H9 (cell line): ENCODE results near the gene DHPS. TPM values are rescaled to one million over a fixed set of nuclear protein-coding genes. Genes with fewer than 3 reads are reported as not detected.

Experiments used
- DNase-seq: peaks from one replicate; pipeline ENCODE4 v3.0.0-alpha.2; 2017
- H2AFZ ChIP-seq: one replicate; pipeline ENCODE4 v1.6.1; 2013; ENCODE audit warnings: mild to moderate bottlenecking, low read length, control low read depth, moderate library complexity
- H2AK5ac ChIP-seq: 2 replicates; pipeline ENCODE4 v1.6.1; 2013; ENCODE audit warnings: low read length, control low read depth, mixed read lengths; ENCODE audit not compliant: insufficient read length
- H2BK120ac ChIP-seq: one replicate; pipeline ENCODE4 v1.6.1; 2013; ENCODE audit warnings: low read depth, mild to moderate bottlenecking, low read length, control low read depth, inconsistent platforms; ENCODE audit not compliant: poor library complexity, severe bottlenecking
- H2BK12ac ChIP-seq: 2 replicates; pipeline ENCODE4 v1.6.1; 2013; ENCODE audit warnings: low read length, control low read depth, mixed read lengths, low read depth; ENCODE audit not compliant: insufficient read length
- H2BK15ac ChIP-seq: 2 replicates; pipeline ENCODE4 v1.6.1; 2013; ENCODE audit warnings: low read depth, low read length, control low read depth
- H2BK20ac ChIP-seq: one replicate; pipeline ENCODE4 v1.6.1; 2013; ENCODE audit warnings: low read depth, mild to moderate bottlenecking, low read length, control low read depth, inconsistent platforms; ENCODE audit not compliant: poor library complexity, severe bottlenecking
- H2BK5ac ChIP-seq: 2 replicates; pipeline ENCODE4 v1.6.1; 2013; ENCODE audit warnings: low read length, control low read depth, mixed read lengths; ENCODE audit not compliant: insufficient read length
- H3K14ac ChIP-seq: 2 replicates; pipeline ENCODE4 v1.6.1; 2013; ENCODE audit warnings: low read length, control low read depth; ENCODE audit not compliant: insufficient read depth
- H3K18ac ChIP-seq: 2 replicates; pipeline ENCODE4 v1.6.1; 2013; ENCODE audit warnings: low read depth, mild to moderate bottlenecking, mixed read lengths, low read length, control low read depth; ENCODE audit not compliant: insufficient read length
- H3K23ac ChIP-seq: 2 replicates; pipeline ENCODE4 v1.6.1; 2013; ENCODE audit warnings: low read length, control low read depth, mixed read lengths, low read depth; ENCODE audit not compliant: insufficient read length
- H3K23me2 ChIP-seq: 2 replicates; pipeline ENCODE4 v1.6.1; 2013; ENCODE audit warnings: low read depth, mild to moderate bottlenecking, mixed read lengths, low read length, control low read depth; ENCODE audit not compliant: insufficient read length, poor library complexity, severe bottlenecking
- H3K27ac ChIP-seq: 2 replicates; pipeline ENCODE4 v1.5.1; 2013; ENCODE audit warnings: low read length, control low read depth, mixed read lengths, low read depth; ENCODE audit not compliant: insufficient read length
- H3K27me3 ChIP-seq: 2 replicates; pipeline ENCODE4 v1.6.1; 2013; ENCODE audit warnings: low read length, control low read depth, inconsistent platforms; ENCODE audit not compliant: insufficient read depth
- H3K4ac ChIP-seq: 2 replicates; pipeline ENCODE4 v1.6.1; 2013; ENCODE audit warnings: low read depth, mild to moderate bottlenecking, control low read depth, inconsistent platforms, low read length, moderate library complexity
- H3K4me1 ChIP-seq: 2 replicates; pipeline ENCODE4 v1.6.1; 2013; ENCODE audit warnings: low read length, control low read depth, inconsistent platforms; ENCODE audit not compliant: insufficient read depth
- H3K4me2 ChIP-seq: 2 replicates; pipeline ENCODE4 v1.6.1; 2013; ENCODE audit warnings: low read length, control low read depth, mixed read lengths; ENCODE audit not compliant: insufficient read length, insufficient read depth
- H3K56ac ChIP-seq: 2 replicates; pipeline ENCODE4 v1.6.1; 2013; ENCODE audit warnings: low read depth, mild to moderate bottlenecking, mixed read lengths, low read length, control low read depth; ENCODE audit not compliant: insufficient read length
- H3K79me1 ChIP-seq: 2 replicates; pipeline ENCODE4 v1.6.1; 2013; ENCODE audit warnings: low read depth, mild to moderate bottlenecking, moderate library complexity, low read length, control low read depth, inconsistent platforms; ENCODE audit not compliant: insufficient read depth, poor library complexity, severe bottlenecking
- H3K79me2 ChIP-seq: 2 replicates; pipeline ENCODE4 v1.6.1; 2013; ENCODE audit warnings: low read length, control low read depth, inconsistent platforms; ENCODE audit not compliant: insufficient read depth
- H3K9ac ChIP-seq: 2 replicates; pipeline ENCODE4 v1.6.1; 2013; ENCODE audit warnings: low read length, control low read depth, mixed read lengths; ENCODE audit not compliant: insufficient read length; ENCODE audit errors: extremely low read depth
- H3K9me3 ChIP-seq: one replicate; pipeline ENCODE4 v1.6.1; 2013; ENCODE audit warnings: low read depth, low read length, inconsistent platforms; ENCODE audit not compliant: control insufficient read depth
- H3T11ph ChIP-seq: one replicate; pipeline ENCODE4 v1.6.1; 2013; ENCODE audit warnings: mild to moderate bottlenecking, low read length, control low read depth, inconsistent platforms
- H4K20me1 ChIP-seq: one replicate; pipeline ENCODE4 v1.6.1; 2013; ENCODE audit not compliant: control insufficient read depth, insufficient read length, insufficient read depth
- H4K5ac ChIP-seq: 2 replicates; pipeline ENCODE4 v1.6.1; 2013; ENCODE audit warnings: low read depth, mild to moderate bottlenecking, mixed read lengths, low read length, control low read depth; ENCODE audit not compliant: insufficient read length
- H4K8ac ChIP-seq: replicated peaks from 2 replicates; pipeline ENCODE4 v1.6.1; 2013; ENCODE audit warnings: low read length, control low read depth, mixed read lengths, low read depth; ENCODE audit not compliant: insufficient read length
- H4K91ac ChIP-seq: 2 replicates; pipeline ENCODE4 v1.6.1; 2013; ENCODE audit warnings: low read depth, mild to moderate bottlenecking, moderate library complexity, mixed read lengths, low read length, control low read depth; ENCODE audit not compliant: insufficient read length
- H3K27ac Mint-ChIP-seq, 3 experiments: 2 replicates in 2 of 3; 3 replicates in 1 of 3; pipeline ENCODE4 v1.8.0; 2020 to 2021; ENCODE audit warnings: mixed read lengths in 3 of 3, mild to moderate bottlenecking in 1 of 3, moderate library complexity in 1 of 3
- H3K27me3 Mint-ChIP-seq: 2 replicates; pipeline ENCODE4 v1.8.0; 2021; ENCODE audit warnings: low read depth, mild to moderate bottlenecking, moderate library complexity, mixed read lengths
- H3K36me3 Mint-ChIP-seq, 3 experiments: 2 replicates in 2 of 3; 3 replicates in 1 of 3; pipeline ENCODE4 v1.8.0; 2020 to 2021; ENCODE audit warnings: low read depth in 3 of 3, mixed read lengths in 3 of 3; ENCODE audit not compliant: insufficient read depth in 1 of 3
- H3K4me1 Mint-ChIP-seq, 2 experiments: 2 replicates each; pipeline ENCODE4 v1.8.0; 2020; ENCODE audit warnings: mixed read lengths in 2 of 2
- H3K4me3 Mint-ChIP-seq, 2 experiments: 2 replicates in 1 of 2; 3 replicates in 1 of 2; pipeline ENCODE4 v1.8.0; 2020 to 2021; ENCODE audit warnings: mild to moderate bottlenecking in 2 of 2, mixed read lengths in 2 of 2, moderate library complexity in 1 of 2
- H3K9me3 Mint-ChIP-seq, 2 experiments: 2 replicates in 1 of 2; 3 replicates in 1 of 2; pipeline ENCODE4 v1.8.0; 2020; ENCODE audit warnings: mild to moderate bottlenecking in 2 of 2, mixed read lengths in 2 of 2, moderate library complexity in 1 of 2
- WGBS: extraction: QIAGEN DNeasy Blood & Tissue Kit; methylation state at CpG from one replicate; pipeline ENCODE4 v1.1.7; 2013; ENCODE audit warnings: missing lambda C conversion rate, low lambda C conversion rate, mixed read lengths; ENCODE audit not compliant: insufficient read length; ENCODE audit errors: extremely low coverage; 5-methylcytosine and 5-hydroxymethylcytosine counted together
- total RNA-seq: library from RNA; stranded (reverse); gene quantifications from 2 replicates; pipeline ENCODE4 v1.2.1, GENCODE V29; 2021
- TF ChIP-seq, protein P1 (sequence below): fragments of 200-600 bp; sonication (generic); conservative IDR thresholded peaks from 3 replicates; pipeline ENCODE4 v1.8.0; 2021; ENCODE audit warnings: antibody characterized with exemption, mild to moderate bottlenecking

The DHPS gene
- total RNA-seq, 1 experiment from 2014 or later, result 94.9 TPM

- TF ChIP-seq, protein P1, sequence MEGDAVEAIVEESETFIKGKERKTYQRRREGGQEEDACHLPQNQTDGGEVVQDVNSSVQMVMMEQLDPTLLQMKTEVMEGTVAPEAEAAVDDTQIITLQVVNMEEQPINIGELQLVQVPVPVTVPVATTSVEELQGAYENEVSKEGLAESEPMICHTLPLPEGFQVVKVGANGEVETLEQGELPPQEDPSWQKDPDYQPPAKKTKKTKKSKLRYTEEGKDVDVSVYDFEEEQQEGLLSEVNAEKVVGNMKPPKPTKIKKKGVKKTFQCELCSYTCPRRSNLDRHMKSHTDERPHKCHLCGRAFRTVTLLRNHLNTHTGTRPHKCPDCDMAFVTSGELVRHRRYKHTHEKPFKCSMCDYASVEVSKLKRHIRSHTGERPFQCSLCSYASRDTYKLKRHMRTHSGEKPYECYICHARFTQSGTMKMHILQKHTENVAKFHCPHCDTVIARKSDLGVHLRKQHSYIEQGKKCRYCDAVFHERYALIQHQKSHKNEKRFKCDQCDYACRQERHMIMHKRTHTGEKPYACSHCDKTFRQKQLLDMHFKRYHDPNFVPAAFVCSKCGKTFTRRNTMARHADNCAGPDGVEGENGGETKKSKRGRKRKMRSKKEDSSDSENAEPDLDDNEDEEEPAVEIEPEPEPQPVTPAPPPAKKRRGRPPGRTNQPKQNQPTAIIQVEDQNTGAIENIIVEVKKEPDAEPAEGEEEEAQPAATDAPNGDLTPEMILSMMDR, result no peak
These were observed 40.2 kb downstream of the DHPS start for GRCh38 chr19:12641456-12641855.

More at GRCh38 chr19:12641456-12641855, 40.2 kb downstream of the DHPS start:
- Histone ChIP-seq H3K79me1 (no peaks in the 10 kb centered on the region), H4K20me1 (no peaks in the 10 kb centered on the region), H4K8ac (no peak overlapping the region), H2BK20ac (no peak overlapping the region), H4K5ac (no peak overlapping the region), H3K4me1 (no peaks in the 10 kb centered on the region), H3K27me3 (no peaks in the 10 kb centered on the region), H4K91ac (no peak overlapping the region), H3K23me2 (peaks cover 4% of the 10 kb centered on the region), H2BK120ac (no peak overlapping the region), H3K4ac (no peak overlapping the region), H3K18ac (no peak overlapping the region), H3K79me2 (no peaks in the 10 kb centered on the region), H2AFZ (no peak overlapping the region), H2AK5ac (no peak overlapping the region), H2BK15ac (no peak overlapping the region), H3K56ac (no peak overlapping the region), H3K9me3 (no peaks in the 10 kb centered on the region), H3K27ac (no peak overlapping the region), H3K14ac (no peak overlapping the region), H3T11ph (no peak overlapping the region), H3K23ac (no peak overlapping the region), H3K9ac (no peak overlapping the region), H2BK12ac (no peak overlapping the region), H2BK5ac (no peak overlapping the region), H3K4me2 (no peak overlapping the region)
- peaks cover 3 to 4% of the 10 kb centered on the region in 2 experiments; a peak in 3 of 5 replicates for H3K9me3 Mint-ChIP-seq
- peaks cover 2 to 3% of the 10 kb centered on the region in 2 experiments; a peak in 1 of 4 replicates for H3K4me1 Mint-ChIP-seq
- H3K36me3 Mint-ChIP-seq, result peaks cover 2 to 4% (median 2%) of the 10 kb centered on the region in 3 experiments; a peak in 2 of 7 replicates
- H3K4me3 Mint-ChIP-seq, result no peak overlapping the region
- no peak for DNase-seq
- no peak overlapping the region for H3K27ac Mint-ChIP-seq
- H3K27me3 Mint-ChIP-seq, result peaks cover 12% of the 10 kb centered on the region
- no CpG with 5 or more reads among the region's 13 CpGs for WGBS
